ENCODE measurements around the gene EYS.

DNA sequence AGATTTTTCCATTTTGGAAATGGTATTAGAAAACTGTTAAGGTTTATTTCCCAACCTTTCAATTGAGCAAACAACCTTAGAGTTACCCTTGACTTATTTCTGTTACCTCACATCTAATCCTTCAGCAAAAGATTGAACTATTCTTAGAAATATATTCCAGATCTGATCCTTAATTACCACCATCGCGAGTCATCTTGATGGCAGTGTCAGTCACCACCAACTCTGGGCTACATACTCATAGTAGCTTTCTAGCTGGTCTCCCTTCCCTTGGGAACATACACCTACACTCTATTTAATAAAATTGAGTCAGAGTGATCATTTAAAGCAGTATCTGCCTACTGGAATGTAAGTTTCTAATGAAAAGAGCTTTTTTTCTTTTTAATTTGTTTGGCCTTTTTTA lies 308.2 kb downstream of the EYS start:
- no peak for TF ChIP-seq CEBPB (IDR thresholded peaks at IDR 0.05)
- TF ChIP-seq CBX2 (IDR thresholded peaks at IDR 0.05; ENCODE audit: borderline replicate concordance, low read depth) = no peak
- TF ChIP-seq, protein P1, sequence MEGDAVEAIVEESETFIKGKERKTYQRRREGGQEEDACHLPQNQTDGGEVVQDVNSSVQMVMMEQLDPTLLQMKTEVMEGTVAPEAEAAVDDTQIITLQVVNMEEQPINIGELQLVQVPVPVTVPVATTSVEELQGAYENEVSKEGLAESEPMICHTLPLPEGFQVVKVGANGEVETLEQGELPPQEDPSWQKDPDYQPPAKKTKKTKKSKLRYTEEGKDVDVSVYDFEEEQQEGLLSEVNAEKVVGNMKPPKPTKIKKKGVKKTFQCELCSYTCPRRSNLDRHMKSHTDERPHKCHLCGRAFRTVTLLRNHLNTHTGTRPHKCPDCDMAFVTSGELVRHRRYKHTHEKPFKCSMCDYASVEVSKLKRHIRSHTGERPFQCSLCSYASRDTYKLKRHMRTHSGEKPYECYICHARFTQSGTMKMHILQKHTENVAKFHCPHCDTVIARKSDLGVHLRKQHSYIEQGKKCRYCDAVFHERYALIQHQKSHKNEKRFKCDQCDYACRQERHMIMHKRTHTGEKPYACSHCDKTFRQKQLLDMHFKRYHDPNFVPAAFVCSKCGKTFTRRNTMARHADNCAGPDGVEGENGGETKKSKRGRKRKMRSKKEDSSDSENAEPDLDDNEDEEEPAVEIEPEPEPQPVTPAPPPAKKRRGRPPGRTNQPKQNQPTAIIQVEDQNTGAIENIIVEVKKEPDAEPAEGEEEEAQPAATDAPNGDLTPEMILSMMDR (IDR thresholded peaks at IDR 0.05) = no peak
- no peak for TF ChIP-seq RAD21 (conservative IDR thresholded peaks at IDR 0.05 in 1 of 2, IDR thresholded peaks at IDR 0.05 in 1 of 2)
- TF ChIP-seq RFX5 (IDR thresholded peaks at IDR 0.05) = no peak
- TF ChIP-seq POLR2A (IDR thresholded peaks at IDR 0.05; ENCODE audit: low read length) = no peak
- TF ChIP-seq, protein P2, sequence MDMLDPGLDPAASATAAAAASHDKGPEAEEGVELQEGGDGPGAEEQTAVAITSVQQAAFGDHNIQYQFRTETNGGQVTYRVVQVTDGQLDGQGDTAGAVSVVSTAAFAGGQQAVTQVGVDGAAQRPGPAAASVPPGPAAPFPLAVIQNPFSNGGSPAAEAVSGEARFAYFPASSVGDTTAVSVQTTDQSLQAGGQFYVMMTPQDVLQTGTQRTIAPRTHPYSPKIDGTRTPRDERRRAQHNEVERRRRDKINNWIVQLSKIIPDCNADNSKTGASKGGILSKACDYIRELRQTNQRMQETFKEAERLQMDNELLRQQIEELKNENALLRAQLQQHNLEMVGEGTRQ (IDR thresholded peaks at IDR 0.05) = no peak
- TF ChIP-seq EP300 (IDR thresholded peaks at IDR 0.05) = no peak
- no peak for TF ChIP-seq ZFP36 (IDR thresholded peaks at IDR 0.05; ENCODE audit: borderline replicate concordance, partially characterized antibody)
- no peak for TF ChIP-seq MAX (IDR thresholded peaks at IDR 0.05)
- TF ChIP-seq, protein P3, sequence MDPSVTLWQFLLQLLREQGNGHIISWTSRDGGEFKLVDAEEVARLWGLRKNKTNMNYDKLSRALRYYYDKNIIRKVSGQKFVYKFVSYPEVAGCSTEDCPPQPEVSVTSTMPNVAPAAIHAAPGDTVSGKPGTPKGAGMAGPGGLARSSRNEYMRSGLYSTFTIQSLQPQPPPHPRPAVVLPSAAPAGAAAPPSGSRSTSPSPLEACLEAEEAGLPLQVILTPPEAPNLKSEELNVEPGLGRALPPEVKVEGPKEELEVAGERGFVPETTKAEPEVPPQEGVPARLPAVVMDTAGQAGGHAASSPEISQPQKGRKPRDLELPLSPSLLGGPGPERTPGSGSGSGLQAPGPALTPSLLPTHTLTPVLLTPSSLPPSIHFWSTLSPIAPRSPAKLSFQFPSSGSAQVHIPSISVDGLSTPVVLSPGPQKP (IDR thresholded peaks at IDR 0.05; ENCODE audit: low read depth, low read length) = no peak
- no peak for TF ChIP-seq JUN (IDR thresholded peaks at IDR 0.05)
- TF ChIP-seq MYC (IDR thresholded peaks at IDR 0.05; ENCODE audit: borderline replicate concordance, low read length) = no peak
- TF ChIP-seq NR3C1 (IDR thresholded peaks at IDR 0.05) = no peak

Measured in A549 (cell line).